K562 (cell line): Measurements from ENCODE around the gene LPCAT3. TPM values are rescaled to one million over a fixed set of nuclear protein-coding genes. Genes with fewer than 3 reads are reported as not detected.

Experiments
- ATAC-seq: fragments of 200-7000 bp; cut with Tn5 transposase; 3 replicates; pipeline ENCODE4 v1.9.1; 2020; ENCODE audit warnings: moderate library complexity
- BruUV-seq: library from RNA; stranded (reverse); fragments of 400-500 nt; replicated peaks from 2 replicates; lab custom pipeline; 2021; lab: Mats Ljungman, UMichigan
- CTCF ChIA-PET: fragments of 300-600 bp; formaldehyde crosslinking; extraction: SDS; loops from one replicate; lab custom pipeline; 2021; ENCODE audit warnings: low intra/inter-chr PET ratio; lab: Yijun Ruan, JAX
- POLR2A ChIA-PET: fragments of 300-600, 350-650 bp; sonication (Branson Sonifier 250); formaldehyde crosslinking; extraction: SDS; loops from one replicate; lab custom pipeline; 2021; ENCODE audit warnings: antibody characterized with exemption, inconsistent platforms; lab: Yijun Ruan, JAX
- DNase-seq, 4 experiments: peaks; one replicate each; pipeline versions ENCODE4 v3.0.0 to v3.0.0-alpha.2; 2011 to 2018; ENCODE audit warnings: low spot score in 3 of 4, mixed read lengths in 3 of 4; ENCODE audit errors: extremely low read depth in 1 of 4
- FAIRE-seq: peaks from 2 replicates; lab custom pipeline; 2011; peaks lifted over from hg19 to GRCh38; lab: Jason Lieb, UNC
- H2AFZ ChIP-seq: 2 replicates; pipeline ENCODE4 v1.6.0; 2011; ENCODE audit warnings: low read depth, low read length, control low read depth, inconsistent platforms
- H3K27ac ChIP-seq: fragments of 200-600 bp; 3 replicates; pipeline ENCODE4 v1.8.0; 2011; ENCODE audit warnings: low read depth, mild to moderate bottlenecking, control low read depth, inconsistent platforms, low read length, moderate library complexity, mixed read lengths; ENCODE audit errors: extremely low read depth
- H3K27me3 ChIP-seq, 2 experiments: fragments of 300-600 bp in 1 of 2; 2 replicates in 1 of 2; 3 replicates in 1 of 2; pipeline versions ENCODE4 v1.6.0 to v1.8.0; 2011; ENCODE audit warnings: inconsistent platforms in 2 of 2, low read length in 2 of 2, mild to moderate bottlenecking in 1 of 2, mixed read lengths in 1 of 2, moderate library complexity in 1 of 2; ENCODE audit not compliant: control insufficient read depth in 2 of 2, insufficient read depth in 2 of 2
- H3K36me3 ChIP-seq: fragments of 300-600 bp; 3 replicates; pipeline ENCODE4 v1.8.0; 2011; ENCODE audit warnings: mild to moderate bottlenecking, low read length, inconsistent platforms; ENCODE audit not compliant: control insufficient read depth, insufficient read depth
- H3K4me1 ChIP-seq, 2 experiments: fragments of 200-600 bp in 1 of 2; replicated peaks in 1 of 2; 2 replicates in 1 of 2; 3 replicates in 1 of 2; pipeline versions ENCODE4 v1.5.1 to v1.8.0; 2011; ENCODE audit warnings: inconsistent platforms in 2 of 2, low read length in 2 of 2, mild to moderate bottlenecking in 1 of 2, mixed read lengths in 1 of 2, moderate library complexity in 1 of 2; ENCODE audit not compliant: control insufficient read depth in 2 of 2, insufficient read depth in 2 of 2
- H3K4me2 ChIP-seq: 2 replicates; pipeline ENCODE4 v1.6.1; 2011; ENCODE audit warnings: low read length, control low read depth, inconsistent platforms, mixed read lengths; ENCODE audit not compliant: insufficient read depth
- H3K4me3 ChIP-seq: fragments of 200-600 bp; sonication (generic), shearing (Covaris generic); 2 replicates; pipeline ENCODE4 v1.5.1; 2016; ENCODE audit warnings: control low read depth, inconsistent platforms
- H3K79me2 ChIP-seq: fragments of 200-600 bp; 3 replicates; pipeline ENCODE4 v1.8.0; 2011; ENCODE audit warnings: low read length, inconsistent platforms; ENCODE audit not compliant: control insufficient read depth, insufficient read depth
- H3K9ac ChIP-seq, 2 experiments: 2 replicates each; pipeline versions ENCODE4 v1.6.0 to v1.6.1; 2011; ENCODE audit warnings: low read depth in 2 of 2, low read length in 2 of 2, control low read depth in 1 of 2, inconsistent platforms in 1 of 2, mild to moderate bottlenecking in 1 of 2, mixed read lengths in 1 of 2; ENCODE audit not compliant: insufficient read depth in 1 of 2
- H3K9me1 ChIP-seq: one replicate; pipeline ENCODE4 v1.6.0; 2011; ENCODE audit warnings: inconsistent platforms, mild to moderate bottlenecking, low read length, moderate library complexity; ENCODE audit not compliant: control insufficient read depth, insufficient read depth
- H3K9me3 ChIP-seq: replicated peaks from 2 replicates; pipeline ENCODE4 v1.5.1; 2011; ENCODE audit warnings: low read depth, low read length, inconsistent platforms; ENCODE audit not compliant: control insufficient read depth, insufficient read depth
- H4K20me1 ChIP-seq: replicated peaks from 2 replicates; pipeline ENCODE4 v1.6.1; 2011; ENCODE audit warnings: low read length, inconsistent platforms, mixed read lengths; ENCODE audit not compliant: control insufficient read depth, insufficient read depth
- CC2D1A ChIP-seq: fragments of 450-650 bp; IDR thresholded peaks from 2 replicates; pipeline ENCODE4 v1.6.1; 2017; ENCODE audit warnings: mild to moderate bottlenecking
- CREBBP ChIP-seq: IDR thresholded peaks from one replicate; pipeline ENCODE4 v1.6.1; 2012; ENCODE audit warnings: low read depth, mild to moderate bottlenecking, control low read depth, inconsistent platforms, low read length
- HDAC2 ChIP-seq: fragments of 450-650 bp; IDR thresholded peaks from 2 replicates; pipeline ENCODE4 v1.6.1; 2016; ENCODE audit warnings: mild to moderate bottlenecking
- HSF4 ChIP-seq: fragments of 250-450 bp; sonication (Bioruptor Pico); IDR thresholded peaks from 2 replicates; pipeline ENCODE4 v2.1.2; 2022; ENCODE audit warnings: mild to moderate bottlenecking, moderate library complexity, borderline replicate concordance
- MXI1 ChIP-seq: IDR thresholded peaks from 2 replicates; pipeline ENCODE4 v1.6.1; 2011; ENCODE audit warnings: low read depth, mild to moderate bottlenecking, improper control_type of control experiment, low read length
- POLR3A ChIP-seq: IDR thresholded peaks from 2 replicates; pipeline ENCODE4 v1.6.1; 2011; ENCODE audit warnings: borderline replicate concordance, mild to moderate bottlenecking, moderate library complexity; ENCODE audit not compliant: insufficient read length, insufficient read depth; ENCODE audit errors: extremely low read depth
- SMC3 ChIP-seq: conservative IDR thresholded peaks from 2 replicates; pipeline ENCODE4 v1.6.1; 2011; ENCODE audit warnings: low read depth, low read length, improper control_type of control experiment; ENCODE audit not compliant: insufficient read depth
- STAT6 ChIP-seq: sonication (generic); formaldehyde crosslinking; IDR thresholded peaks from 2 replicates; pipeline ENCODE4 v1.8.1; 2023; ENCODE audit warnings: mild to moderate bottlenecking, missing genetic modification reagents
- TCF7L2 ChIP-seq: fragments of 150-350 bp; IDR thresholded peaks from 2 replicates; pipeline ENCODE4 v1.6.1; 2016; ENCODE audit warnings: low read depth, mild to moderate bottlenecking, low read length, moderate library complexity
- ZBTB7A ChIP-seq: IDR thresholded peaks from 2 replicates; pipeline ENCODE4 v1.6.1; 2011; ENCODE audit warnings: low read depth, mild to moderate bottlenecking, low read length, moderate library complexity, borderline replicate concordance; ENCODE audit not compliant: control insufficient read depth
- ZNF184 ChIP-seq: sonication (generic); formaldehyde crosslinking; IDR thresholded peaks from 2 replicates; pipeline ENCODE4 v1.5.0; 2020; ENCODE audit warnings: missing genetic modification reagents
- ZNF436 ChIP-seq: fragments of 250-450, 450-650 bp; sonication (Bioruptor Pico); formaldehyde crosslinking; IDR thresholded peaks from 2 replicates; pipeline ENCODE4 v1.7.0; 2020; ENCODE audit warnings: mild to moderate bottlenecking
- ZNF551 ChIP-seq: fragments of 250-450 bp; sonication (Bioruptor Pico); IDR thresholded peaks from 2 replicates; pipeline ENCODE4 v1.5.0; 2021; ENCODE audit warnings: mild to moderate bottlenecking, moderate library complexity
- ZNF79 ChIP-seq: fragments of 250-450 bp; sonication (Bioruptor Pico); IDR thresholded peaks from 2 replicates; pipeline ENCODE4 v1.4.0; 2020; ENCODE audit warnings: low read depth, mild to moderate bottlenecking, moderate library complexity
- WGBS: fragments of 100-300 bp; shearing (Covaris generic); methylation state at CpG from one replicate; pipeline ENCODE4 v1.1.6; 2016; ENCODE audit warnings: low coverage, mixed read lengths; ENCODE audit not compliant: insufficient coverage; ENCODE audit errors: missing lambda C conversion rate; 5-methylcytosine and 5-hydroxymethylcytosine counted together
- in situ Hi-C: fragments of 300-500 bp; cut with MboI; formaldehyde crosslinking; loops from 4 replicates; pipeline ENCODE4 v1.15.0; 2018; ENCODE audit warnings: inconsistent platforms, mixed read lengths
- intact Hi-C: fragments of 100-400 bp; cut with micrococcal nuclease; formaldehyde crosslinking; loops from 2 replicates; pipeline ENCODE4 v1.14.2; 2022
- polyA plus RNA-seq, 8 experiments: library from polyadenylated mRNA; depleted of rRNA in 4 of 8; stranded (reverse) in 5 of 8; unstranded in 3 of 8; fragments of >200 nt; fragmentation: Nextera tagmentation in 2 of 8; fragmentation: Illumina TruSeq in 1 of 8; extraction: Ambion mirVana in 2 of 8; extraction: Trizol in 1 of 8; gene quantifications; 2 replicates each; pipeline versions ENCODE4 v1.2.1 to v1.2.3, GENCODE V29; 2011 to 2014; ENCODE audit warnings: inconsistent platforms in 1 of 8, missing spikeins in 1 of 8
- total RNA-seq, 7 experiments: library from RNA; depleted of rRNA in 6 of 7; stranded (reverse); fragments of >200 nt in 6 of 7; fragmentation: Illumina TruSeq in 2 of 7; extraction: Trizol in 2 of 7; gene quantifications; 2 replicates each; pipeline versions ENCODE4 v1.2.1 to v1.2.3, GENCODE V29; 2011 to 2021; ENCODE audit warnings: low replicate concordance in 1 of 7

The LPCAT3 gene
- total and polyA plus RNA-seq, 9 of the 15 experiments (the other 6 are each of a cell fraction or from before 2014, with no cell fraction given), result 4.9 to 52.5 (median 25.3) TPM

DNA sequence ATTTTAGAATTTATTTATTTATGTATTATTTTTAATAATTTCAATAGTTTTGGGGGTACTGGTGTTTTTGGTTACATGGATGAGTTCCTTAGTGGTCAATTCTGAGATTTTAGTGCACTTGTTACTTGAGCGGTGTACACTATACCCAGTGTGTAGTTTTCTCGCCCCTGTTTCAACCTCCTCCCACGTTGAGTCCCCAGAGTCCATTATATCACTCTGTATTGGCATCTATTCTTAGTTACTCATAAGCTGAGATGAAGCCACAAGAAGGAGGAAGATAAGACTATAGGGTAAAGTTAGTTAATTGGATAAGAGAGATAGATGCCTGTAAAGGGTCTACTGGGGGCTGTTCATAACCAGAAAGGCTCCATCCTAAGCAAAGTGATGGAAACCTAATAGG is 46.2 kb upstream of the LPCAT3 start:
- ATAC-seq, result no peak
- H3K79me2 ChIP-seq, result no peaks in the 10 kb centered on the region
- no peak for FAIRE-seq
- ChIA-PET POLR2A (interaction anchor here (1.3 kb wide), 1 partner anchor 11 kb away, joined by 3 read pairs; no protein-coding TSS in a partner anchor), CTCF (no interaction called here)
- intact Hi-C loops (no loop called here), in situ Hi-C loops (no loop called here)
- TF ChIP-seq SMC3 (no peak), ZNF79 (CRISPR knock-in tag) (no peak), TCF7L2 (no peak), ZNF436 (no peak), CREBBP (no peak), ZBTB7A (no peak), CC2D1A (no peak), POLR3A (no peak), HDAC2 (no peak), MXI1 (no peak), STAT6 (CRISPR knock-in tag) (no peak), ZNF551 (no peak), HSF4 (CRISPR knock-in tag) (no peak), ZNF184 (CRISPR knock-in tag) (no peak)
- WGBS, result 31% methylated on average over 3 of the region's 3 CpGs
- BruUV-seq, result no TSS peak
- no peak overlapping the region for H3K27ac ChIP-seq
- no peaks in the 10 kb centered on the region for H3K36me3 ChIP-seq
- H3K9ac ChIP-seq, result no peak overlapping the region
- H3K4me1 ChIP-seq, result peaks cover 12 to 18% of the 10 kb centered on the region in 2 experiments; a peak in 3 of 5 replicates
- H3K4me2 ChIP-seq, result no peak overlapping the region
- no peaks in the 10 kb centered on the region for H4K20me1 ChIP-seq
- no peaks in the 10 kb centered on the region for H3K9me1 ChIP-seq
- H3K27me3 ChIP-seq, result no peaks in the 10 kb centered on the region
- no peaks in the 10 kb centered on the region for H3K9me3 ChIP-seq
- DNase-seq, result no peak
- H2AFZ ChIP-seq, result no peak overlapping the region
- H3K4me3 ChIP-seq, result no peak overlapping the region
